Small intestine (tissue), 7 donors: ENCODE measurements around the gene MKKS. TPM values are rescaled to one million over a fixed set of nuclear protein-coding genes. Genes with fewer than 3 reads are reported as not detected.

Experiments used
- DNase-seq, 2 donors: peaks; one replicate each; pipeline versions ENCODE4 v3.0.0 to v3.0.0-alpha.2; 2013
- FAIRE-seq: peaks from 2 replicates; lab custom pipeline; 2012; peaks lifted over from hg19 to GRCh38; lab: Jason Lieb, UNC
- H3K27ac ChIP-seq, 3 donors: one replicate each; pipeline ENCODE4 v1.5.1; 2013; ENCODE audit warnings: low read length in 2 of 3, mild to moderate bottlenecking in 2 of 3, control low read depth in 1 of 3, inconsistent platforms in 1 of 3, low read depth in 1 of 3, moderate library complexity in 1 of 3
- H3K27me3 ChIP-seq, 3 donors: one replicate each; pipeline ENCODE4 v1.6.1; 2013; ENCODE audit warnings: low read length in 3 of 3, inconsistent platforms in 1 of 3; ENCODE audit not compliant: control insufficient read depth in 3 of 3, insufficient read depth in 3 of 3
- H3K36me3 ChIP-seq, 3 donors: one replicate each; pipeline ENCODE4 v1.6.1; 2013; ENCODE audit warnings: low read length in 3 of 3, inconsistent platforms in 1 of 3, low read depth in 1 of 3, mild to moderate bottlenecking in 1 of 3, moderate library complexity in 1 of 3; ENCODE audit not compliant: control insufficient read depth in 3 of 3, insufficient read depth in 2 of 3
- H3K4me1 ChIP-seq, 3 donors: one replicate each; pipeline ENCODE4 v1.6.1; 2013; ENCODE audit warnings: low read length in 2 of 3, inconsistent platforms in 1 of 3, low read depth in 1 of 3, mild to moderate bottlenecking in 1 of 3, moderate library complexity in 1 of 3; ENCODE audit not compliant: control insufficient read depth in 3 of 3, insufficient read depth in 2 of 3
- H3K4me3 ChIP-seq, 3 donors: one replicate each; pipeline ENCODE4 v1.5.1; 2013; ENCODE audit warnings: low read length in 3 of 3, control low read depth in 1 of 3, inconsistent platforms in 1 of 3, low read depth in 1 of 3, mild to moderate bottlenecking in 1 of 3, moderate library complexity in 1 of 3
- H3K9me3 ChIP-seq, 2 donors: one replicate each; pipeline ENCODE4 v1.6.1; 2013; ENCODE audit warnings: low read depth in 1 of 2, low read length in 1 of 2; ENCODE audit not compliant: control insufficient read depth in 2 of 2, insufficient read depth in 1 of 2
- WGBS, 3 donors: extraction: QIAGEN DNeasy Blood & Tissue Kit; methylation state at CpG; one replicate each; pipeline ENCODE4 v1.1.7; 2013; 5-methylcytosine and 5-hydroxymethylcytosine counted together
- polyA plus RNA-seq, 4 donors: library from polyadenylated mRNA; stranded (reverse) in 3 of 4; unstranded in 1 of 4; fragments of 200-250 nt in 3 of 4; fragments of 120-200 nt in 1 of 4; gene quantifications; one replicate each; pipeline versions ENCODE4 v1.2.1 to v1.2.3, GENCODE V29; 2013
- donor health status: healthy with polysubstance abuse.
- donor health status: control.
- donor health status: control.
- donor health status: Bipolar disorder and iron deficiency.
- donor health status: healthy.

The MKKS gene
- polyA plus RNA-seq, 4 donors: 22.7 to 29.1 (median 24.6) TPM

DNA sequence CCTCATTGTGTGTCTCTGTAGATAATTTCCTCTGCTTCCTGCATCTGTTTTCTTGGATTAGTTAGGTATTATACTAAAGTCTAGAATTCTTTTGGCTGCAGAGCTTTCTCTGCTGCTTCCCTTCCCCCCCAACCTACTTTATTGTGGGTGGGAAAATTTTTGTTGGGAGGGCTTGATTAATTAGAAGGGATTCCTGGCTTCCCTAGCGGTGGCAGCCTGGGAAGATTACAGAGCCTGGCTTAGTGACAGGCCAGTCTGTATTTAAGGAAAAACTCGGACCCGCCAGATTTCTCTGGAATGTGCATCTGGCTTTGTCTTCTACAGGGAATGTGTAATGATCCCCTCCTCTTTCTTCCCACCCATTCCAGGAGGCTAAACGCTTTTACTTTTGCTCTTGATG is 32.3 kb upstream of the MKKS start:
- WGBS, 3 donors: 62 to 78% (median 71%) methylated on average over 4 of the region's 4 CpGs

DNA sequence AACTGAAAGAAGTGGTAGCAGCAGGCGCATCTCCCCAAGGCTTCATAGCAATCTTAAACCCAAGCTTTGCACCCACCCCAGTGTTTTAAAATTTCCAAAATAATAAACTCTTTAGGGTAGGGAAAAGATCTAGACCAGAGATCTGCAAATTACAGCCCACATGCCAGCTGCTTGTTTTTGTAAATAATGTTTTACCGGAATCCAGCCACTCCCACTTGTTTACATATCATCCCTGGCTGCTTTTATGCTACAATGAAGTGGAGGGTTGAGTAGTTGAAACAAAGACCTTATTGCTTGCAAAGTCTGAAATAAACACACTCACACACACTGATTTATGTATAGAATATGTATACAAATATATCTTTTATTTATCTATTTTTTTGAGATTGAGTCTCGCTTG is 31.1 kb upstream of the MKKS start:
- DNase-seq (no peak), FAIRE-seq (no peak)
- WGBS, 3 donors: 82 to 93% (median 83%) methylated on average over 3 of the region's 3 CpGs
- Histone ChIP-seq H3K4me1 (no peaks in the 10 kb centered on the region), H3K27me3 (no peaks in the 10 kb centered on the region), H3K27ac (no peak overlapping the region), H3K36me3 (peaks cover 0 to 2% (median 2%) of the 10 kb centered on the region in 3 donors), H3K9me3 (peaks cover 0 to 4% of the 10 kb centered on the region in 2 donors), H3K4me3 (no peak overlapping the region)

More for the DNA sequence above, 32.3 kb upstream of the MKKS start:
- Histone ChIP-seq H3K4me3 (no peak overlapping the region), H3K4me1 (no peaks in the 10 kb centered on the region), H3K27ac (no peak overlapping the region), H3K36me3 (peaks cover 0 to 2% (median 2%) of the 10 kb centered on the region in 3 donors), H3K27me3 (no peaks in the 10 kb centered on the region), H3K9me3 (peaks cover 0 to under 1% of the 10 kb centered on the region in 2 donors)
- FAIRE-seq: no peak
- no peak for DNase-seq

DNA sequence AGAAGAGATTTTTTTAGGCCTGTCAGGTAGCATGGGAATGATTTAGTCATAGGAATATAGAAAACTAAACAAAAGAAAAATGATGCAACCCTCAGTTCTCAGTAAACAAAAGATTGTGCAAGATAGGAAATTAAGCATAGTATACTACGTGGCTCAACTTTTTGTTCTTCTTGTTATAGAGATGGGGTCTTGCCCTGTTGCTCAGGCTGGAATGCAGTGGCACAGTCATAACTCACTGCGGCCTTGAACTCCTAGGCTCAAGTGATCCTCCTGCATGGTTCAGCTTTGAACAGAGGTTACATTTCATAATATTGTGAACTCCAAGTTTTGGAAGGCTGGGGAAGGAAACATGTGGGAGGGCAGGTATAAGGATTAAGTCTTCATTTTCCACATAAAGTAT is 29.6 kb upstream of the MKKS start:
- H3K4me3 ChIP-seq: no peak overlapping the region
- DNase-seq (no peak), FAIRE-seq (no peak)
- H3K36me3 ChIP-seq: peaks cover 0 to 2% (median 0%) of the 10 kb centered on the region in 3 donors
- no peaks in the 10 kb centered on the region for H3K27me3 ChIP-seq
- 92 to 99% (median 94%) methylated on average over 2 of the region's 2 CpGs for WGBS, 3 donors
- H3K9me3 ChIP-seq: peaks cover 0 to 4% of the 10 kb centered on the region in 2 donors
- no peak overlapping the region for H3K27ac ChIP-seq
- H3K4me1 ChIP-seq: no peaks in the 10 kb centered on the region

DNA sequence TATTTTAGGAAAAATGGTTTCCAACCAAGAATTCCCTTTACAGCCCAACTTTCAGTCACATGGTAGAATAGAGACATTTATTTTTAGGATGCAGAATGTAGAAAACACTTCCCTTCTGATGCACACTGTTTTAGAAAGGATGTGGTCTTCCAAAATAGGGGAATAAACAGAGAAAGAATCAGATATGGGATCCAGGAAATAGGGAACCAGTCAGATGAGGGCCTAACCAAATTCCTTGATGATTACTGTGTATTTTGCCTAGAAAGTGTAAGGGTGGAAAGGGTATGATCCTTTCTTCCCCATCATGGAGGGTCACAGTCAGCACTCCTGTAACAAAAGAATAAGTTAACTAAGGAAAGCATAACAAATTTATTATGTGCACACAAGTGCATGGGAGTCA is 28.5 kb upstream of the MKKS start:
- peaks cover 0 to 7% of the 10 kb centered on the region in 2 donors for H3K9me3 ChIP-seq

DNA sequence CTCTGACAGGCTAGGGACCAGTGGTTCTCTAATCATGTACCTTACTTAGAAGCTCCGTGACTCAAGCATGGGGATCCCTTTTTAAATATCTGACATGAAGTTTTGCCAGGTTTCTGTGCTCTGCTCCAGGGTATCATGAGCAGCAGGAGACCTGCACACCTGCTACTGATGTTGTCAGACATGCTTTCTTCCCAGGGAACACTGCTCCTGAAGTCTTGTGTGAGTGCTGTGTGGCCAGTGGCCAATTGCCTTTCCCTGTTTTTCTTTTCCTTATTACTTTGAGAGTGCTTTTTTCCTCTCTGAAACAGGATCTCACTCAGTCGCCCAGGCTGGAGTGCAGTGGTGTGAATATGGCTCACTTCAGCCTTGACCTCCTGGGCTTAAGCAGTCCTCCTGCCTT is 27.5 kb upstream of the MKKS start:
- FAIRE-seq: no peak
- DNase-seq: no peak

More for the DNA sequence above, 28.5 kb upstream of the MKKS start:
- H3K4me1 ChIP-seq: no peaks in the 10 kb centered on the region
- H3K27me3 ChIP-seq: no peaks in the 10 kb centered on the region
- DNase-seq (no peak), FAIRE-seq (no peak)
- H3K4me3 ChIP-seq: no peak overlapping the region
- H3K27ac ChIP-seq: no peak overlapping the region
- H3K36me3 ChIP-seq: peaks cover 0 to 4% (median 0%) of the 10 kb centered on the region in 3 donors

DNA sequence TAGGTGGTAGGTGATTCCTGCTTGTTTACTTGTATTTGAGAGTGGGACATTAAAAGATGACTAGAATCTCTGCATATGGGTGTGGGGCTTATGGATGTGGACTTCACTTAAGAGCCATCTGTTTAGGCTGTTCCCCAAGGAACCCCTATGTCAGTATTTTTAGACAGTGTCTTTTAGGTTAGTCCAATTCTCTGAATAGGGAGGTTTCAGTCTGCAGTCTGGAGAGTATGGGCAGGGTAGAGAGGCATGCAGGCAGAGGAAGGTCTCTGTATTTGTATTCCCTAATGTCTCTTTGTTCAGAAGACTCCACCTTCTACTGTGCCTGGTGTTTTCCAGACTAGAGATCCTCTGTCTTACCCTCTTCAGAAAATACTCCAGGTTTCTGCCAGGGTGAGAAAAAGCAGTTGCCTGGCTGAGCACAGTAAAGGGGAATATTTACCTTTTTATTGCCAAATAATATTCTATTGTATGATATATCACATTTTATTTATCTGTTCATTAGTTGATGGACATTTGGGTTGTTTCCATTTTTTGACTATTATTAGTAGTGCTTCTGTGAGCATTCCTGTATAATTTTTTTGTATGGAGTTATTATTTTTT is 20.2 kb upstream of the MKKS start:
- no peak overlapping the region for H3K27ac ChIP-seq
- peaks cover 0 to under 1% (median 0%) of the 10 kb centered on the region in 3 donors for H3K4me1 ChIP-seq
- H3K27me3 ChIP-seq: no peaks in the 10 kb centered on the region
- H3K4me3 ChIP-seq: no peak overlapping the region
- DNase-seq: no peak
- no peak for FAIRE-seq
- H3K9me3 ChIP-seq: peaks cover 0 to 5% of the 10 kb centered on the region in 2 donors
- H3K36me3 ChIP-seq: peaks cover 0 to 2% (median 2%) of the 10 kb centered on the region in 3 donors

More for the DNA sequence above, 27.5 kb upstream of the MKKS start:
- Histone ChIP-seq H3K4me3 (no peak overlapping the region), H3K27me3 (no peaks in the 10 kb centered on the region), H3K36me3 (peaks cover 0 to 4% (median 0%) of the 10 kb centered on the region in 3 donors), H3K4me1 (no peaks in the 10 kb centered on the region), H3K27ac (no peak overlapping the region), H3K9me3 (peaks cover 0 to 7% of the 10 kb centered on the region in 2 donors)
- 87 to 97% (median 88%) methylated on average over 2 of the region's 2 CpGs for WGBS, 3 donors

DNA sequence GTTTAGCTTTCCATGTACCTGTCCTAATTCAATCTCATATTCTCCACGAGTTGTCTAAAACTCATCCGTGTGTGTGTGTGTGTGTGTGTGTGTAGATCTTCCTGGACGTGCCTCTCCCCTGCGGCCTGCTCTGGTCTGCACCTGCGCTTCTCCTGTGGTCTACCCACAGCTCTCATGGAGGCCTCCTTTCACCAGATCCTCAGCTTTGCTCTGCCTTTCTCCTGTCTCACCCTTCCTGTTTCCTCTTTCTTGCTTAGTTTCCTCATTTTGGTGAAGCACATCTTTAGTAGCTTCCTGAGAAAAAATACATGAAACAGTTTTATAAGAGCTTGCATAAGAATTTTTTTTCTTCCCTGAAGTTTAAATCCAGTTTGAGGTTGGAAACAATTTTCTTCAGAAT is 19.2 kb upstream of the MKKS start:
- Histone ChIP-seq H3K36me3 (peaks cover 0 to 3% (median under 1%) of the 10 kb centered on the region in 3 donors), H3K9me3 (peaks cover 0 to 5% of the 10 kb centered on the region in 2 donors), H3K27ac (peak overlapping the region in 1 of 3 donors; percentile 45), H3K27me3 (no peaks in the 10 kb centered on the region), H3K4me1 (peaks cover 0 to 2% (median 0%) of the 10 kb centered on the region in 3 donors), H3K4me3 (no peak overlapping the region)
- DNase-seq: peak in 1 of 2 donors; percentile 10
- WGBS, 3 donors: 51 to 77% (median 74%) methylated on average over 5 of the region's 5 CpGs
- FAIRE-seq: no peak

DNA sequence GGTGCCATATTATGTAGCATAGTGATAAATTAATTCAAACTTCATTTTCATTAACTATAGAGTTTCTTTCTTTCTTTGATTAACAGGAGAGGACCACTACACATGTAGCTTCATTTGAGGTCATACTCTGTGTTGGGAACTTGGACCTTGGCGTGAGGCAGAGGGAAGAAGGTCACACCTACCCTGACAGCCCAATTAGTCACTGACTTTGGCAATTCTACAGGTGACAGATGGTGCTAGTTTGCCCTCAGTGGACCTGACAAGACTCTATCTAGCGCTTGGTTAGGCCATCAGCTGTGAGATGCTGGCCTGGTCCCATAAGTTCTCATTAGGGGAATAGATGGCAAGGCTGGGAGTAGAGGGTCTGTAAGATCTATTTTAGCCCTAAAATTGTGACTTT is 15.2 kb upstream of the MKKS start:
- H3K27me3 ChIP-seq: no peaks in the 10 kb centered on the region
- no peaks in the 10 kb centered on the region for H3K9me3 ChIP-seq
- H3K4me3 ChIP-seq: no peak overlapping the region
- H3K36me3 ChIP-seq: peaks cover 0 to 3% (median 0%) of the 10 kb centered on the region in 3 donors
- no peak overlapping the region for H3K27ac ChIP-seq
- no peak for FAIRE-seq
- WGBS, 3 donors: 46 to 75% (median 66%) methylated on average over 2 of the region's 2 CpGs
- peak in 1 of 2 donors; percentile 62 for DNase-seq
- H3K4me1 ChIP-seq: peaks cover 0 to 2% (median 0%) of the 10 kb centered on the region in 3 donors
